SK-N-SH (cell line): ENCODE results near the gene SLCO4A1. TPM values are rescaled to one million over a fixed set of nuclear protein-coding genes. Genes with fewer than 3 reads are reported as not detected.

Experiments used
- CTCF ChIA-PET: fragments of 300-600, 350-600 bp; formaldehyde crosslinking; extraction: SDS; loops from one replicate; lab custom pipeline; 2021; lab: Yijun Ruan, JAX
- POLR2A ChIA-PET: fragments of 350-600 bp; sonication (Branson Sonifier 250); formaldehyde crosslinking; extraction: SDS; loops from one replicate; lab custom pipeline; 2020; ENCODE audit warnings: antibody characterized with exemption, inconsistent platforms; lab: Yijun Ruan, JAX
- DNase-seq: peaks from one replicate; pipeline ENCODE4 v3.0.0; 2012
- H2AFZ ChIP-seq: fragments of 200-600 bp; sonication (generic); 2 replicates; pipeline ENCODE4 v1.8.1; 2016; ENCODE audit warnings: antibody characterized with exemption, mild to moderate bottlenecking, low read depth
- H3F3A ChIP-seq: fragments of 200-600 bp; sonication (generic); replicated peaks from 2 replicates; pipeline ENCODE3; 2016; ENCODE audit warnings: antibody characterized with exemption, mild to moderate bottlenecking; ENCODE audit not compliant: insufficient read depth
- H3K27ac ChIP-seq, 2 experiments: fragments of 200-500 bp in 1 of 2; fragments of 200-600 bp in 1 of 2; sonication (Bioruptor generic) in 1 of 2; sonication (generic), shearing (Covaris generic) in 1 of 2; 2 replicates each; pipeline versions ENCODE4 v1.5.1 to v1.6.1; 2014 to 2016; ENCODE audit warnings: low read depth in 2 of 2, inconsistent platforms in 1 of 2, low read length in 1 of 2, mild to moderate bottlenecking in 1 of 2, mixed read lengths in 1 of 2
- H3K27me3 ChIP-seq: fragments of 200-600 bp; sonication (generic), shearing (Covaris generic); 2 replicates; pipeline ENCODE4 v1.6.1; 2016; ENCODE audit warnings: mixed run types; ENCODE audit not compliant: insufficient read depth
- H3K36me3 ChIP-seq, 2 experiments: fragments of 200-500 bp in 1 of 2; fragments of 200-600 bp in 1 of 2; sonication (Bioruptor generic) in 1 of 2; sonication (generic) in 1 of 2; replicated peaks in 1 of 2; 2 replicates each; pipeline versions ENCODE3 to v1.5.1; 2014 to 2016; ENCODE audit warnings: low read length in 1 of 2, mild to moderate bottlenecking in 1 of 2; ENCODE audit not compliant: insufficient read depth in 2 of 2, control insufficient read depth in 1 of 2
- H3K4me1 ChIP-seq, 2 experiments: fragments of 200-500 bp in 1 of 2; fragments of 200-600 bp in 1 of 2; sonication (Bioruptor generic) in 1 of 2; sonication (generic), shearing (Covaris generic) in 1 of 2; 2 replicates each; pipeline versions ENCODE4 v1.5.1 to v1.6.1; 2014 to 2016; ENCODE audit warnings: low read depth in 1 of 2, low read length in 1 of 2, mixed run types in 1 of 2; ENCODE audit not compliant: insufficient read depth in 2 of 2, control insufficient read depth in 1 of 2
- H3K4me2 ChIP-seq: fragments of 200-600 bp; sonication (generic), shearing (Covaris generic); 2 replicates; pipeline ENCODE4 v1.6.1; 2017; ENCODE audit warnings: mixed run types
- H3K4me3 ChIP-seq, 2 experiments: fragments of 200-500 bp in 1 of 2; fragments of 200-600 bp in 1 of 2; sonication (Bioruptor generic) in 1 of 2; sonication (generic), shearing (Covaris generic) in 1 of 2; 2 replicates each; pipeline versions ENCODE4 v1.5.1 to v1.8.1; 2014 to 2016; ENCODE audit warnings: low read depth in 2 of 2, inconsistent platforms in 1 of 2, low read length in 1 of 2, mild to moderate bottlenecking in 1 of 2, mixed read lengths in 1 of 2, moderate library complexity in 1 of 2
- H3K79me2 ChIP-seq: fragments of 200-600 bp; sonication (generic); 2 replicates; pipeline ENCODE4 v1.8.1; 2017; ENCODE audit warnings: mild to moderate bottlenecking; ENCODE audit not compliant: insufficient read depth
- H3K9ac ChIP-seq: fragments of 200-600 bp; sonication (generic); 2 replicates; pipeline ENCODE4 v1.6.1; 2017; ENCODE audit warnings: mixed run types
- H3K9me2 ChIP-seq: fragments of 200-600 bp; sonication (generic); 2 replicates; pipeline ENCODE4 v1.6.1; 2017; ENCODE audit warnings: mixed run types
- H3K9me3 ChIP-seq: fragments of 200-600 bp; sonication (generic); 2 replicates; pipeline ENCODE4 v1.6.1; 2017; ENCODE audit warnings: mixed run types, mild to moderate bottlenecking, moderate library complexity
- H4K20me1 ChIP-seq: fragments of 200-600 bp; sonication (generic); 2 replicates; pipeline ENCODE4 v1.6.1; 2017; ENCODE audit warnings: mild to moderate bottlenecking, mixed run types; ENCODE audit not compliant: insufficient read depth
- CTCF ChIP-seq: fragments of 200-600 bp; sonication (generic); IDR thresholded peaks from 2 replicates; pipeline ENCODE4 v1.6.1; 2017; ENCODE audit warnings: antibody characterized with exemption, mild to moderate bottlenecking, moderate library complexity
- ELF1 ChIP-seq: IDR thresholded peaks from 2 replicates; pipeline ENCODE4 v1.4.0; 2012
- FOSL2 ChIP-seq: IDR thresholded peaks from 2 replicates; pipeline ENCODE4 v1.4.0; 2012; ENCODE audit warnings: low read depth, mild to moderate bottlenecking, moderate library complexity, borderline replicate concordance
- GATA2 ChIP-seq: sonication (generic); formaldehyde crosslinking; IDR thresholded peaks from 2 replicates; pipeline ENCODE4 v1.5.0; 2020; ENCODE audit warnings: mild to moderate bottlenecking, missing genetic modification reagents
- JUND ChIP-seq: IDR thresholded peaks from 2 replicates; pipeline ENCODE4 v1.4.0; 2012
- MAX ChIP-seq: IDR thresholded peaks from 2 replicates; pipeline ENCODE4 v1.4.0; 2012; ENCODE audit warnings: low read depth
- MEF2A ChIP-seq: IDR thresholded peaks from 2 replicates; pipeline ENCODE4 v1.4.0; 2012; ENCODE audit warnings: low read depth, borderline replicate concordance
- NFIC ChIP-seq: IDR thresholded peaks from 2 replicates; pipeline ENCODE4 v1.4.0; 2012; ENCODE audit warnings: borderline replicate concordance
- NRF1 ChIP-seq: IDR thresholded peaks from 2 replicates; pipeline ENCODE4 v1.6.1; 2012; ENCODE audit warnings: low read depth, mild to moderate bottlenecking, low read length
- RAD21 ChIP-seq: IDR thresholded peaks from 2 replicates; pipeline ENCODE4 v1.6.1; 2012; ENCODE audit warnings: mild to moderate bottlenecking, low read length
- RXRA ChIP-seq: IDR thresholded peaks from 2 replicates; pipeline ENCODE4 v1.4.0; 2012; ENCODE audit warnings: low read depth, mild to moderate bottlenecking, borderline replicate concordance
- SIN3A ChIP-seq: IDR thresholded peaks from 2 replicates; pipeline ENCODE4 v1.6.1; 2012; ENCODE audit warnings: low read depth, mild to moderate bottlenecking, low read length, moderate library complexity, borderline replicate concordance
- TCF12 ChIP-seq: IDR thresholded peaks from 2 replicates; pipeline ENCODE4 v1.4.0; 2012
- TEAD4 ChIP-seq: IDR thresholded peaks from 2 replicates; pipeline ENCODE4 v1.4.0; 2012; ENCODE audit warnings: mild to moderate bottlenecking, borderline replicate concordance; ENCODE audit not compliant: insufficient read depth
- USF2 ChIP-seq: fragments of 150-350 bp; IDR thresholded peaks from 2 replicates; pipeline ENCODE4 v1.6.1; 2017; ENCODE audit warnings: antibody characterized with exemption, low read length, low read depth, borderline replicate concordance
- YY1 ChIP-seq: IDR thresholded peaks from 2 replicates; pipeline ENCODE4 v1.4.0; 2012; ENCODE audit warnings: low read depth, mild to moderate bottlenecking
- WGBS: methylation state at CpG from one replicate; pipeline ENCODE4 v1.1.6; 2017; ENCODE audit warnings: low lambda C conversion rate; 5-methylcytosine and 5-hydroxymethylcytosine counted together
- polyA plus RNA-seq, 3 experiments: library from polyadenylated mRNA; depleted of rRNA; stranded (reverse); fragments of >200 nt; gene quantifications; 2 replicates each; pipeline ENCODE4 v1.2.3, GENCODE V29; 2012

The SLCO4A1 gene
- polyA plus RNA-seq, 1 of the 3 experiments (the other 2 are of a cell fraction), result 0.33 TPM

- CTCF ChIA-PET, result no interaction called here
These were observed 21.7 kb upstream of the SLCO4A1 start for GRCh38 chr20:62620625-62621024.

GRCh38 chr20:62621251-62622110 lies 20.8 kb upstream of the SLCO4A1 start:
- TF ChIP-seq MEF2A (no peak), JUND (no peak), NFIC (no peak), NRF1 (no peak)
- Histone ChIP-seq H3K9me3 (no peaks in the 10 kb centered on the region), H4K20me1 (no peaks in the 10 kb centered on the region), H3K4me2 (no peak overlapping the region), H3K9ac (no peak overlapping the region), H3K4me1 (peaks cover 9 to 25% of the 10 kb centered on the region in 2 experiments; a peak in 2 of 4 replicates), H3K79me2 (no peaks in the 10 kb centered on the region), H3K4me3 (no peak overlapping the region), H3K27me3 (no peaks in the 10 kb centered on the region), H3K9me2 (no peaks in the 10 kb centered on the region), H3K36me3 (no peaks in the 10 kb centered on the region), H2AFZ (no peak overlapping the region), H3F3A (no peaks in the 10 kb centered on the region), H3K27ac (no peak overlapping the region)
- no peak for DNase-seq
- 83% methylated on average over 29 of the region's 34 CpGs for WGBS
- POLR2A ChIA-PET, result no interaction called here
- CTCF ChIA-PET, result interaction anchor here (0.9 to 4.3 kb wide), 5 partner anchors 44 to 170 kb away, joined by 3 to 20 read pairs (median 3); no protein-coding TSS in a partner anchor

More at GRCh38 chr20:62620625-62621024, 21.7 kb upstream of the SLCO4A1 start:
- TF ChIP-seq ELF1 (no peak), MAX (no peak)
- no peak for DNase-seq
- POLR2A ChIA-PET, result no interaction called here
- Histone ChIP-seq H3K27ac (no peak overlapping the region), H3F3A (no peaks in the 10 kb centered on the region), H3K27me3 (no peaks in the 10 kb centered on the region), H3K9me2 (no peaks in the 10 kb centered on the region), H3K4me2 (no peak overlapping the region), H2AFZ (no peak overlapping the region), H3K79me2 (no peaks in the 10 kb centered on the region), H3K4me1 (peaks cover 9 to 25% of the 10 kb centered on the region in 2 experiments; a peak in 2 of 4 replicates), H3K4me3 (no peak overlapping the region), H4K20me1 (no peaks in the 10 kb centered on the region), H3K9me3 (no peaks in the 10 kb centered on the region), H3K36me3 (no peaks in the 10 kb centered on the region), H3K9ac (no peak overlapping the region)
- WGBS, result 54% methylated on average over 3 of the region's 13 CpGs

- H3K27ac ChIP-seq, result no peak overlapping the region
- TF ChIP-seq GATA2 (CRISPR knock-in tag), result no peak
- no peak for TF ChIP-seq RAD21
- TF ChIP-seq TCF12, result no peak
- TF ChIP-seq TEAD4, result no peak
- TF ChIP-seq FOSL2, result no peak
- no peak for TF ChIP-seq NRF1
- TF ChIP-seq ELF1, result no peak
- TF ChIP-seq CTCF, result no peak
- no peak for TF ChIP-seq SIN3A
- no peak for TF ChIP-seq USF2
- TF ChIP-seq NFIC, result no peak
- TF ChIP-seq YY1, result no peak
- TF ChIP-seq RXRA, result no peak
- ChIA-PET CTCF (interaction anchor here (0.8 to 4.3 kb wide), 7 partner anchors 45 to 212 kb away, joined by 3 to 20 read pairs (median 3); no protein-coding TSS in a partner anchor), POLR2A (no interaction called here)
- H3K4me2 ChIP-seq, result no peak overlapping the region
- no peak overlapping the region for H3K4me3 ChIP-seq
- H2AFZ ChIP-seq, result no peak overlapping the region
- H3K9me2 ChIP-seq, result no peaks in the 10 kb centered on the region
- WGBS, result 82% methylated on average over 23 of the region's 25 CpGs
- H3F3A ChIP-seq, result no peaks in the 10 kb centered on the region
- no peaks in the 10 kb centered on the region for H3K9me3 ChIP-seq
- no peaks in the 10 kb centered on the region for H3K27me3 ChIP-seq
- no peak overlapping the region for H3K9ac ChIP-seq
- peaks cover 9 to 25% of the 10 kb centered on the region in 2 experiments; a peak in 2 of 4 replicates for H3K4me1 ChIP-seq
- no peaks in the 10 kb centered on the region for H4K20me1 ChIP-seq
- H3K79me2 ChIP-seq, result no peaks in the 10 kb centered on the region
- no peak for DNase-seq
- H3K36me3 ChIP-seq, result no peaks in the 10 kb centered on the region
These were observed 20.0 kb upstream of the SLCO4A1 start for GRCh38 chr20:62622178-62622876.
